KG1 (cell line): ENCODE measurements around the gene TRIM36.
A peak's percentile ranks its signal among the peaks of the same experiment; 100 is the strongest.

Experiments used
- DNase-seq: peaks from one replicate; lab custom pipeline; 2025; lab: John Stamatoyannopoulos, UW

Gene TRIM36, protein sequence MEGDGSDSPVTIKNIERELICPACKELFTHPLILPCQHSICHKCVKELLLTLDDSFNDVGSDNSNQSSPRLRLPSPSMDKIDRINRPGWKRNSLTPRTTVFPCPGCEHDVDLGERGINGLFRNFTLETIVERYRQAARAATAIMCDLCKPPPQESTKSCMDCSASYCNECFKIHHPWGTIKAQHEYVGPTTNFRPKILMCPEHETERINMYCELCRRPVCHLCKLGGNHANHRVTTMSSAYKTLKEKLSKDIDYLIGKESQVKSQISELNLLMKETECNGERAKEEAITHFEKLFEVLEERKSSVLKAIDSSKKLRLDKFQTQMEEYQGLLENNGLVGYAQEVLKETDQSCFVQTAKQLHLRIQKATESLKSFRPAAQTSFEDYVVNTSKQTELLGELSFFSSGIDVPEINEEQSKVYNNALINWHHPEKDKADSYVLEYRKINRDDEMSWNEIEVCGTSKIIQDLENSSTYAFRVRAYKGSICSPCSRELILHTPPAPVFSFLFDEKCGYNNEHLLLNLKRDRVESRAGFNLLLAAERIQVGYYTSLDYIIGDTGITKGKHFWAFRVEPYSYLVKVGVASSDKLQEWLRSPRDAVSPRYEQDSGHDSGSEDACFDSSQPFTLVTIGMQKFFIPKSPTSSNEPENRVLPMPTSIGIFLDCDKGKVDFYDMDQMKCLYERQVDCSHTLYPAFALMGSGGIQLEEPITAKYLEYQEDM

DNA sequence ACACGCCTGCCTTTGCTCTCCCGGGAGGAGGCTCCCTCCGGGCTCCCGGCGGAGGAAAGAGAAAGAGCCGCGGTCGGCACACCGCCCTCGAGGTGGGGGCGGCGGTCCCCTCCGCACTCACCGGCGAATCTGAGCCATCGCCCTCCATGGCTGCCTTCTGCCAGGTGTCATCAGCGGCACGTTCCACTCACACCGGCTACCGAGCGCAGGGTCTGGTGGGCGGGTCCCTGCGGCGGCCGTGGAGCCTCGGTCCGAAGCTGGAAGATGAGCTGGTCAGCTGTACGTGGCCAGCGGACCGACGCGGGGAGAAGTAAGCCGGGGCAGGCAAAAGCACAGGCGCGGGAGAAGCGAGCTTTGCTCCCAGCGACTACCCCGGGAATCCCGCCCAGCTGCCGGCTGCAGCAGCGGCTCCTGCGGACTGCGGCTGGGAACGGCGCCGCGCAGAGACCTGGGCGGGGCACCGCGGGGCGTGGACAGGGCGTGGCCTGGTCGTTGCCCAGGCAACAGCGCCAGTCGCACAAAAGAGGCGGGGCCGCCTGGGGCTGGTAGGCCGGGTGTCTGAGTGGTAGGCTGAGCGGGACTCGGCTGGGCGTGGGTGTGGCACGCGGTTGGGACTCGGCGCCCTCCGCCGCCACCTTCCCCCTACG lies at the start of gene TRIM36:
Gene TRIM36, minus strand, starts transcription at position 422 of the 647 bp plus-strand sequence. Its CDS starts 274 bp downstream, at position 148.
- DNase-seq: peak; percentile 16

DNA sequence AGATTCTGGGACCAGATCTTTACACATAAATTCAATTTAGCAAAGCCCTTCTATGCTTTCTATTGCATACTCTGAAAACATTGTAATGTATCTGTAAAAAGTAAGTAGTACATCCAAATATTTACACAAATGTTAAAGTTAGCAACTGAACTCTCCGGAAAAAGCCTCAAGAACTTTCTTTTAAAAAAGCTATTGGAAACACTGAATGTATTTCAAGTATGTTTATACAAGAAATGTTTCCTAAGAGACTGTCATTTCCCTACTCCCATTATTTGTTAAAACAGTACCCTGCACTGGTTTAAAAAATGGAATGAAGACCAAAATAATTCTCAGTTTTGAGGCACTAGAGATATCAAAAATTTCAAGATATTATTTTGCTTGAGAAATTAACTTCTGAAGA lies 44.8 kb upstream of the TRIM36 start:
- DNase-seq: no peak

DNA sequence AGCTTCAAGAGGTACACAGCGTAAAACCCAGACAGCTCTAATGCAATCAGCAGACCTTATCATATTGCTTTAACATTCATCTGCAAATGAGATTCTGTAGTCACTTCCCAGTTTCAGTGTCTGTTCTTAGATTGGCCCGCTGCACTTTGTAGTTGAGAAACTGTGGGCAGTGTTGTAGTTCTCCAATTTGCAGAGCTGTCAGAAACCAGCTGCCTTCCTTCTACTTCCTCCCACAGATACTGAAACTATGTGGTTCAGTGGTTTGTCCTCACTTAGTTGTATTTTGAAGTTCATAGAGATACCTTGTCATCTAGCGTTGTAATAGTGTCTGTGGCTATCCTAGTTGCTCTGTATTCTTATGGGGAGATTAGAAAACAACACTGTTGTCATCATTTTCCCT lies 39.6 kb upstream of the TRIM36 start:
- peak; percentile 13 for DNase-seq

DNA sequence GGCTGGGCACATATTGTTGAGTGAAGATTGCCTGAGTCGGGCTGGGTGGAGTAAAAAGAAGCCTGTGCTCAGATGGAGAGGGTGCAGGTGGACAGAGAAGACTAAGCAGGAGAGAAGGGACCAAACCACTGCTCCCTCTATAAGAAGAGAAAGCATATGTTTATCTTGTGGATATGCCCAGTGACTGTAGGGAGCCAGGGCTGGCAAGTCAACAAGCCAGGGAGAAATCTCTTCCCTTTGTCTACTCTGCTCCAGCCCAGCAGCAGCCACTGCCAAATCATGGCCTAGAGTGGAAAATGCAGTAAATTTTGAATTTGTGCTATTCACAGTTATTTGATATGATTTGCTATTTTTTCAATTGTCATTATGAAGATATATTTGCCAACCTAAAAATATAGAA lies 33.2 kb upstream of the TRIM36 start:
- DNase-seq: no peak

DNA sequence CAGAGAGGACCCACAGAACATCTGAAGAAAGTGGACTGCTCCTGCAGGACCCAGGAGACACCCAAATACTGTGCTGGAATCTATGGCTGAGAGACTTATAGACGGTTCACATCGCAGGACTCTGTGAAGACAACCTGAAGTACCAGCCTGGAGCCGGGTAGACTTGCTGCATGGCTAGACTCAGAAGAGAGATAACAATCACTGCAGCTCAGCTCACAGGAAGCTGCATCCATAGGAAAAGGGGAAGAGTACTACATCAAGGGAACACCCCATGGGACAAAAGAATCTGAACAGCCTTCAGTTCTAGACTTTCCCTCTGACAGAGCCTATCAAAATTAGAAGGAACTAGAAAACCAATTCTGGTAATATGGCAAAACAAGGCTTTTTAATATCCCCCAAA lies 26.5 kb upstream of the TRIM36 start:
- DNase-seq: no peak

DNA sequence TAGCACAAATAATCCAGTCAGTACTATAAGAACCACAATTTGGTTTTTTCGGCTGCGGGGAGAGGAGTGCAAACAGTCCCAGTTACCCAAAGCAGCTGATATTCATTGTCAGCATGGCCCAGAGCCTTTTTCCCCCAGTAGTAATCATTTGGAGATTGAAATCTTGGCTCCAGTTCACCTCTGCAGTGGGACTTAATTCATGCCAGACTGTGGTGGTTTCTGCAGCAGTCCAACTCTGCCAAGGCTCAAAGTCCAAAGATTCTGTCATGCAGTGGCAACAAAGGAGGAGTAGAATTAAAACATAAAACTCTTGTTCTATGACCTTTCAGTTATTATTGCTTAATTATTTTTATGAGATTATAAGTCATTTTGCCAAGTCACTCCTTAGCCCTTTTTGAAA lies 25.0 kb upstream of the TRIM36 start:
- no peak for DNase-seq

DNA sequence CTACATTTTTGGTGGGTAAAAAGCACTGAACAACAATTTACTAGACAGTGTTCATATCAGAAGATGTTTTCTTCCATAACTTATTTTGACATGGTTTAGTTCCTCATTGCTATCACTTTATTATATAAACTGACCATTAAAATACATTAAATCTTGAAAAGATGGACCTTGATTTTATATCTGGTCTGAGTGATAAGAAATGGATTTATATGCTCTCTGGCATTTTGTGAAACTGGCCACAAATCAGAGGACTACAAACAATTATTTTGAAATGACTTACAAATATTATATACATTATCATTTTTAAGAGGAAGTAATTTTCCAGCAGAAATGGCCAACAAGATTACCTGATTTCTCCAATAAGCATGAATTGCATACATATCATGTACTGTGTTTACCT lies 23.6 kb upstream of the TRIM36 start:
- no peak for DNase-seq

DNA sequence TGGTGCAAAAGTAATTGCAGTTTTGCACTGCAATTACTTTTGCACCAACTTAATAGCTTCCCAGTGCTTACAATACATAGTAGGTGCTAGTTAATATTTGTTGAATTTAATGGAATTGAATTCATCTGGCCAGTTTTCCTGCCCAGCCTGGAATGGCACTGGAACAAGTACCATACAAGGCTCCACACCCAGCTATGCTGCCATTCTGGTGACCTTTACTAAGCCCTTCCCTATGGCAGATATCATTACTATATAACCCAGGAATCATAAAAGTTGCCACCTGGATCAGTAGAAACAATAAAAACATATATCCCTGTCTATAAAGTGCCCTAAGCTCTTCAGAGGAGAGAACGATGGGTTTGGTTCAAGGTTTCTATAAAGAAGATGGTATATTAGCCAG lies 22.4 kb upstream of the TRIM36 start:
- DNase-seq: no peak

DNA sequence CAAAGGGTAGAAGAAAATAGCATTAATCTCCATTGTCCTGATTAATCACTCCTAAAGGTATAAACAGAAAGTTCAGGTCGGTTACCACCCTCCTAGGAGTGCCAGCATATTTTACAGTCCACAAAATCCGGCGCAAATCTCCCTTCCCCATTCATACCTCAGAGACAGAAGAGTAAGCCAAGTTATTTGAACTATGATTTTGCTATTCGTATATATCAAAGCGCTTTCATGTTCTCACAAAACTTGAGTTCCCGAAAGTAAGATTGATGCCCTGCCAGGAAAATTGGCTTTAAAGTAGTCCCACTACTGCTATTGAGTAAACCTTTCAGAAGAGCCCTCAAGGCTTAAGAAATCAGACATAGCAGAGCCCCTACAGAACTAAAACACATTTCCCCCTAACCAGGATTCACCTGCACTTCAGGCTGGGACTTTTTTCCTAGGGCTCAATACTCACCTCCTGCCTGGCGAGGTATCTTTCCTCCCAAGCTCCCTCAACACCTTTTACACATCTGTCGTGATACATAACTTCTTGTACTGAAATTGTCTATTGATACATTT lies 21.8 kb upstream of the TRIM36 start:
- DNase-seq: no peak

DNA sequence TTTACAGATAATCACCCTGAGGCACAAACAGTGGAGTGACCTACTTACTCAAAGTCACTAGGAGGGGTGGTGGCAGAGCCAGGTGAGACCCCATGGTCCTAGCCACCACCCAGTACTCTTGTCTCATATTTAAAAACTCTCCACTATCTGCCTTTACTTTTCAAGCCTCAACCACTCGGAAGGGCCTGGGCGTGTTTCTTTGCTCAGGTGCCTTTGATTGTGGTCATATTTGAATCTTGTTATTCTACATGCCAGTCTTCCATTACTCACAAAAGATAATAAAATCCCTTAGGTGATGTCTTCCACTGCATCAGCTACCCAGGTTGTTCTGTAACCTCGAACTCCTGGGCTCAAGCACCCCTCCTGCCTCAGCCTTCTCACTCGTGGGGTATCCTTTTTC lies 20.7 kb upstream of the TRIM36 start:
- DNase-seq: no peak

DNA sequence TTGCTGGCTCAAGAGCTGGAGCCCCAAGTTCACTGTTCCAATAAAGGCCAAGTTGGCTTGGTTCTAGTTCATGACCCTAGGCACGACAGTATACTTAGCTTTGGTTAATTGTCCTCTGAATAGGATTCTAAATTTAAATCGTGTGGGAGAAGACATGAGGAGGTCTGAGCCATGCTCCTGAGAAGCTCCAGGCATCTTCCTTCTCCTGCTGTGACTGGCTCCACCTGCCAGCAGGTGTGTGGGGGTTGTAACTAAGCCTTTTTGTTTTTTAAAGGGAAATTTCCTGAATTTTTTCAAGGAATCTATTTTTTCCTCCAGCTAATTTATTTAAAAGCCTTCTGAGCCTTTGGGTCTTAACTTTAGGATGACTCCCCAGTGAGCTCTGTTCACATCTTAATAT lies 20.2 kb upstream of the TRIM36 start:
- DNase-seq: no peak

DNA sequence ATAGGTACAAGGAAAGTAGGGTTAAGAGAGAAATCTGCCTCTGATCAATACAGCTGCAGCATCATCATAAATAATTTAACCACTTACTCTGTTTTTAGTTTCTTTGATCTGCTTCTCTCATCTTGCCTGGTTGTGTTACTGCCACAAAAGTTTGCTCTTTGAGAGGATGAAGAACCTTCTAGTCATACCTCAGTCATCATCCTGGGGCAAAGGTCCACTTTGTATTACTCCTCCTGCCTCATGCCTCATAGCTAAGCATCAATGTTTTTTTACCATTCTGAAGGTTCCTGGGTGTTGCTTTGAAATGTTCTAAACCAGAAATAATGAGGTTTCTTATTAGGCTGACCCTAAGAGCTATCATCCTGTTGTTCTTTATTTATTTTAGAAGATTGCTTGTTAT lies 17.1 kb upstream of the TRIM36 start:
- no peak for DNase-seq

DNA sequence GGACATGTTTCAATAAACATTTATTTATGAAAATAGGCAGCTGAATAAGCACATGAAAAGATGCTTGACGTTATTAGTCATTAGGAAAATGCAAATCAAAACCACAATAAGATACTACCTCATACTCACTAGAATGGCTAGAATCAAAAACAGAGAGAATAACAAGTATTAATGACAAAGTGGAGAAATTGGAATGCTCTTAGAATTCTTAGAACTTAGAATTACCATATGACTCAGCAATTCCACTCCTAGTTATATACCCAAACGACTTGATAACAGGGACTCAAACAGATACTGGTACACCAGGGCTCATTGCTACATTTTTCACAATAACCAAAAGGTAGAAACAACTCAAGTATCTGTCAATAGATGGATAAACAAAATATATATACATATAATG lies 15.1 kb upstream of the TRIM36 start:
- no peak for DNase-seq

DNA sequence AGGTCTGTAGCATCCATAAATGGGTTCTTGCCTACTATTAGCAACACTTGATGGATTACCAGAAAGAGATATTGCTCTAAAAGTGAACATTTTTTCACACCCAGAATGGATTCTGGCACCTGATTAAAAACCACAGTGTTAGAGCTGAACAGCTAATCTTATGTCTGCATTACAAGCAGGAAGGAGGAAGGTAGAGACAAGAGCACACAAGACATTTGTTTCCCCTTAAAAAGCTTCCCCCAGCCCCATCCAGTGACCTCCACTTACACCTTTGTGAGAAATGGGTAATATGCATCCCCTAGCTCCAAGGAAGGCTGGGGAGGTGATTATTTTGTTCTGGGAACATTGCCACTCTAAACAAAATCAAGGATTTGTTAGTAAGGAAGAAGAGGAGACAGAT lies 12.0 kb upstream of the TRIM36 start:
- no peak for DNase-seq

DNA sequence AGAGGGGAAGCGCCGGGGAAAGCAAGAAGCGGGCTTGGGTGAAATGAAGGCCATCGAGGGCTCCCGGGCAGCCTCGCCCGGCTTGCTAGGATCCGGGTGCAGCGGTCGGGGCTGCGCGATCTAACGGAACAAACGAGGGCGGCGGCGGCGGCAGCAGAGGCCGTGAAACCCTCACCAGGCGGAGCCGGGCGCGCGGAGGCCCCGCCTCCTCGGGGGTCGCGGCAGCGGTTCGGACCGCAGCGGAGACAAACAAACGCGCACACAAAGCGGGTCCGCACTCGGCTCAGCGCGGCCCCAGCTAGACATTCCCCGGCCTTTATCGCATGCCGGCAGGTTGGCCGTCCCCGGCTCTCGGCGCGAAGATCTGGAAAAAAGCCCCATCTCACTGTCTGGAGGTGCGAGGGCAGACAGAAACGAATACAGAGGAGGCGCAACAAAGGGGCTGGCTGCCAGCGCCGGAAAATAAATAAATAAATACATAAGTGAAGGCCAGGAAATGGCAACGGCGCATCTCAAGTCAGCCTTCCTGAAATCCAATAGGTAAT lies 10.5 kb upstream of the TRIM36 start:
- no peak for DNase-seq

DNA sequence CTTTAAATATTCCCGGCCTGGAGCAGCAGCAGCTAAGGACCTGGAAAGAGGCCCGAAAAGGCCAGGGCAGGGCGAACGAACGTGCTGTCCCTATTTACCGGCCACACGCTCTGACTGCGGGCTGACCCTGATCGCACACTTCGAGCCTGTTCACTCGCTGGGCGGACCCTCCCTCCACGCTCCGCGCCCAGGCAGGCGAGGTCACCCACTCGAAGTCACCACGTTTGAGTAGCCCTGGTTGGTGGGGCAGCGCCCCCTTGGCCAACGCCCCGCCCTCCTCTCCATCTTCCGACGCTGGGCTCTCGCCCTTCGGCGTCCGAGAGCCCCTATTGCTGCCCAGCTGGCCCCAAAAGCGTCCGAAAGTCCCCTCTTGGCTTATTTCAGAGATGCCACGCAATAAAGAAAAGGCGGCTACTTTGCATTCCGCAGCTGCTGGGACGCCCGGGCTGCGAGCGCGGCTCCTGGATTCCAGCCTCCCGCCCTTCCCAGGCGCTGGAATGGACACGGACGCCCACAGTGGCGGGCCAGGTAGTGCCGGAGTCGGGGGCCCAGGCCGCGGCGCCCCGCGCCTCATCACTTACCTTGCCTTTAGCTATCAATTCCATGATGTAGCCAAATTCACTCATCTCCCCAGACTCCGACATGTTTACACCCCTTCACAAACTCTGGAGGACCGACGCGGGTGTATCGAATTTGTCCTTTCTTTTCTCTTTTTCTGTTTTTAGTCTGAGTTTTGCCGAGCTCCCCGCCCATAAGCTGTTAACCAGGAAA lies 9.9 kb upstream of the TRIM36 start:
- no peak for DNase-seq

DNA sequence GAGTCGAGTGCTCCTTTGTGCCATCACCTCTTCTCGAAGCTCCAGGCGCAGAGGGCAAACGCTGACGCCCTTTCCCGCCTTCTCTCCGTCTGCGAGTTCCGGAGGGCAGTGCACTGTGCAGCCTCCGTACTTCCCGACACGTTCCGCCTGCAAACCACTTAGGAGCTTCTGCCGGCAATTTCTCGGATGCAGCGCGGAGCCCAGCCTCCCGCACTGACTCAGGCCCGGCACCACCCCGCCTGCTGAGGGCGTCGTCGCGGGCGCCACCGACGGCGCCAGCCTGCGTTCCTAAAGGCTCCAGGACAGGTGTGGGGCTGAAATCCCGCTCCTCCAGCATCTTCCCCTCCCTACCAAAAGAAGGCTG lies 9.3 kb upstream of the TRIM36 start:
- no peak for DNase-seq

DNA sequence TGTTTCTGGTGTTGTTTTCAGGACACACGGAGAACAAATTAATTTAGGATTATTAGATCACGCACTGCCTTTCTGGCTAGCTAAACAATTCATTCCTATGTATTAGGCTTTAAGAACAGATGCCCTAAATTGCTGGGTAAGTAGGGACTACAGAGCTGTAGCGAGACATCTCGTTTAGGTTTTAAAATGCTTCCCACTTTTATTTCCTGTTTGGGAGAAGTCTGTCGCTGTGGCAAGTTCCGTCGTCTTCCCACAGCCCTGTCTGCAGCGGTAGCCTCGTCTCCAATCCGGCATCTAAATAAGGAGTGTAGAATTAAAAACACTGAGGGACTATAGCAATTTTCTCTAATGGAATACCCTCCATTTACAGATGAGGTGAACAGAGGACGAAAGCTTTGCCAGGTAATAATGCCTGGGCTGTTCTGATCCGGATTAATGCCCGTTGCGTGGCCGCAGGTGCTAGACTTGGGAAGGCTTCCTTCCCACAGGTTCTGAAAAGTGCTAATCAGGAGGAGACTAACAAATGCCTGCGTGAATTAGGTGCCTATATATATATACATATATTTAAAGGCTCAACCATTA lies 1.3 kb upstream of the TRIM36 start:
- no peak for DNase-seq

DNA sequence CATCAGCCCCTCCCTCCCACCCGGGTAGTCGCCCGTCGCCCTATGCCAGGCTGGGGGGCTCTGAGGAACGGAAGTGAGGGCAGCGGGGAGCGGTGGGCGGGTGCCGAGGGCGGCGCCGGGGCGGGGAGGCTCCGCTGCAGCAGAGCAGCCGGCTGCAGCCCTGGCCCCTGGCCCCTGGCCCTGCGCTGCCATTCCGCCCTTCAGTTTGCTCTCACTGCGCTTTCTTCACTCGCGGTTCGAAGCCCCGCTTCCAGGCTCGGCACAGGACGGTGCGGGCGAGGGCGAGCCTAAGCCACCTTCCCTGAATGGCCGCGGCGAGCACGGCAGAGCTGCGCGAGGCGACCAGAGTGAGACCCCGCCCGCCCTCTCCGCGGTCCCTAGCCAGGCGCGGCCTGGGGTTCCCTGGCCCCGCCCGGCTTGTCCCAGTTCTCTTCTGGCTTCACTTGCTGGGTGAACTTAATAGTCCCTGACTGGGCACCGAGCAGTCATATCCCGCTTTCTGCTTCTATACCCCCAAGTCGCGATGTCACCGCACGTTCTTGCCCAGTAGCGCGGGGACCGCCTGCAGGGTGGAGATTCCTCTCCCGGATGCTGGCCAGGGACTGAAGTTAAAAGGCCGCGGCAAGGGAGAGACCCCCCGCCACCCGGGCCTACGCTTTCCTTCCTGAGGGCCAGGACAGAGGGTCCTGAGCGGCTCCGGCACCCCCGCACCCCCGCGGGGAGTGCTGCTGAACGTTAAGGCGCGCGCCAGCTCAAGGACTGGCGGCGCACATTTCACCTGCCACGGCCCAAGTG lies 623 bp upstream of the TRIM36 start:
- DNase-seq: no peak

DNA sequence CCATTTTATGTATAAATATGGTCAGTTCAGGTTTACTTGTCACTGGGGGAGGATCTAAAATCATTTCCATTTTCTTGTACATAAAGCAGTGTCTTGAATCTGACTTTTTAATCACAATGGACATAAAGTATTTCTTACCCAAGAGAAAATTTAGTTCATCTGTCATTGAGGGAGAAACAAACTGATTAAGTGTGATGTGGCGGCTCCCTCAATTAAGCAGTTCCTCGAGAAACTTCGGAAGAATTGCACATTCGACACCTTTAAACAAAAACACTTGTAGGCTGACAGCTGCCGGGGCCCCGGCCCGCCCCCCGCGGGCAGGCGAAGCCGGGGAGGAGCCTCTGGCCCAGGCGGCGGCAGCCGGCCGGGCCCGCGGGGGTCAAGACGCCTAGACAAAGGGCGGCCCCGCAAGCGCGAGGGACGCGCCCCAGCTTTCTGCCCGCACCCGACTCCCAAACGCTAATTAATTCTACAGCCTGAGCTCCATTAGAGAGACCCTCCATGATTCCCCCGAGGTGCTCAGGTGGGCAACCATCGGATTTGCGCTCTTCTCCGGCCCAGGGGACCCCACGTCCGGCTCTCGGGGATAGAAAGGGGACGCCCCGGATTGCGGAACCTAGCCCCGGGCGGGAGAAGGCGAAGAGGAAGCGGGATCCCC lies 750 bp downstream of the TRIM36 start:
- no peak for DNase-seq
